ENCODE data around the gene MAGEA6.
"Not testable (repeated sequence)": the region's sequence is repeated elsewhere in the genome, so short reads cannot be mapped to it uniquely, and the experiment has no call there.

MAGEA6 gene

GRCh38 chrX:152769549-152770289 lies at the start of gene MAGEA6:
Gene MAGEA6, minus strand, starts transcription at chrX:152769689. Its CDS starts 2,039 bp downstream, at chrX:152767650.
- DNase-seq (ENCODE audit: low spot score), result not testable (repeated sequence)

GRCh38 chrX:152819266-152819665 lies 49.8 kb upstream of the MAGEA6 start:
- no peak for DNase-seq (ENCODE audit: low spot score)

- DNase-seq (ENCODE audit: low spot score), result no peak
These were observed 48.9 kb upstream of the MAGEA6 start for GRCh38 chrX:152818356-152818755.

- DNase-seq (ENCODE audit: low spot score), result peak; percentile 64
These were observed 47.7 kb upstream of the MAGEA6 start for GRCh38 chrX:152817078-152817764.

- no peak for DNase-seq (ENCODE audit: low spot score)
These were observed 44.6 kb upstream of the MAGEA6 start for GRCh38 chrX:152814048-152814447.

- no peak for DNase-seq (ENCODE audit: low spot score)
These were observed 43.7 kb upstream of the MAGEA6 start for GRCh38 chrX:152813206-152813605.

GRCh38 chrX:152810403-152810802 lies 40.9 kb upstream of the MAGEA6 start:
- no peak for DNase-seq (ENCODE audit: low spot score)

- no peak for DNase-seq (ENCODE audit: low spot score)
These were observed 36.5 kb upstream of the MAGEA6 start for GRCh38 chrX:152806035-152806434.

- DNase-seq (ENCODE audit: low spot score), result no peak
These were observed 29.5 kb upstream of the MAGEA6 start for GRCh38 chrX:152798945-152799344.

- not testable (repeated sequence) for DNase-seq (ENCODE audit: low spot score)
These were observed 17.6 kb upstream of the MAGEA6 start for GRCh38 chrX:152787062-152787461.

GRCh38 chrX:152766562-152766961 lies 2.9 kb downstream of the MAGEA6 start:
- not testable (repeated sequence) for DNase-seq (ENCODE audit: low spot score)

GRCh38 chrX:152761582-152761981 lies 7.9 kb downstream of the MAGEA6 start:
- not testable (repeated sequence) for DNase-seq (ENCODE audit: low spot score)

- not testable (repeated sequence) for DNase-seq (ENCODE audit: low spot score)
These were observed 9.9 kb downstream of the MAGEA6 start for GRCh38 chrX:152759544-152759943.

GRCh38 chrX:152758918-152759317 lies 10.6 kb downstream of the MAGEA6 start, which contains the start of gene CSAG3:
Gene CSAG3, plus strand, starts transcription at chrX:152759218.
- not testable (repeated sequence) for DNase-seq (ENCODE audit: low spot score)

GRCh38 chrX:152754871-152755270 lies 14.6 kb downstream of the MAGEA6 start:
- not testable (repeated sequence) for DNase-seq (ENCODE audit: low spot score)

- DNase-seq (ENCODE audit: low spot score), result not testable (repeated sequence)
These were observed 15.5 kb downstream of the MAGEA6 start, which contains the start of gene MAGEA2 for GRCh38 chrX:152753686-152754650. Gene MAGEA2, minus strand, starts transcription at chrX:152753842. Its CDS starts 2,479 bp downstream, at chrX:152751363.

GRCh38 chrX:152738560-152738959 lies 30.9 kb downstream of the MAGEA6 start:
- DNase-seq (ENCODE audit: low spot score), result no peak

GRCh38 chrX:152736528-152736927 lies 33.0 kb downstream of the MAGEA6 start:
- not testable (repeated sequence) for DNase-seq (ENCODE audit: low spot score)

GRCh38 chrX:152735860-152736511 lies 33.5 kb downstream of the MAGEA6 start:
- no peak for DNase-seq (ENCODE audit: low spot score)

- DNase-seq (ENCODE audit: low spot score), result no peak
These were observed 34.4 kb downstream of the MAGEA6 start for GRCh38 chrX:152735101-152735500.

GRCh38 chrX:152734143-152734858 lies 35.2 kb downstream of the MAGEA6 start:
- not testable (repeated sequence) for DNase-seq (ENCODE audit: low spot score)
